Measurements from ENCODE around the gene NR1I3. TPM values are rescaled to one million over a fixed set of nuclear protein-coding genes. Genes with fewer than 3 reads are reported as not detected.
A peak's percentile ranks its signal among the peaks of the same experiment; 100 is the strongest.

Gene NR1I3
- total and polyA plus RNA-seq, 2 experiments from 2014 or later, result 0.50 TPM; not detected in 1

DNA sequence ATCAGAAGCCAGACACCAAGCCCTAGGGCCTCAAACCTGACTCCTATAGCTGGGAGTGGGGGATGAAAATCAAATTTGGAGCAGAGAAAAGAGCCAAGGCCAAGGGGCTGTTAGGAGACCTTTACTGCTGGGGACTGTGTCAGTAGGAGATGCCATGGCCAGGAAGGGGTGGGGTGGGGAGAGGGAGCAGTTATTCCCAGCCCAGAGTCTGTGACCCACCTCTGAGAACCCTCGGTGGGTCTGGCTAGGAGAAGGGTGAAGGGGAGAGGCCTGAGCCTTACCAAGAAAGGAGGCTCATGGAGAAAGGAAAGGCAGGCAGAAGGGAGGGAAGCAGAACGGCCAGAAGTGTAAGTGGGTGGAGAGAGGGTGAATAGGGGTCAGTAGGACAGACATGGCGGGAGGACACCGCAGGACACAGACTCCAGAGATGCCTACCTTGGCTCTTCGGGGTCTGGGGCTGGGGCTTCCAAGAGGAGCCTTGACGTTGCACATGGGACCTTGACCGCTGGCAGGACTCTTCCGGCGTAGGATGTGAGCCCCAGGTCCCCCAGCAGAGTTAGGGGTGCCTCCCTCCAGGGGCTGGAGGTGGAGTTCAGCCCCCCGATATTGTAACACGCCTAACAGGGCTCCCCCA is 40.3 kb downstream of the NR1I3 start:
- TF ChIP-seq, protein P1, sequence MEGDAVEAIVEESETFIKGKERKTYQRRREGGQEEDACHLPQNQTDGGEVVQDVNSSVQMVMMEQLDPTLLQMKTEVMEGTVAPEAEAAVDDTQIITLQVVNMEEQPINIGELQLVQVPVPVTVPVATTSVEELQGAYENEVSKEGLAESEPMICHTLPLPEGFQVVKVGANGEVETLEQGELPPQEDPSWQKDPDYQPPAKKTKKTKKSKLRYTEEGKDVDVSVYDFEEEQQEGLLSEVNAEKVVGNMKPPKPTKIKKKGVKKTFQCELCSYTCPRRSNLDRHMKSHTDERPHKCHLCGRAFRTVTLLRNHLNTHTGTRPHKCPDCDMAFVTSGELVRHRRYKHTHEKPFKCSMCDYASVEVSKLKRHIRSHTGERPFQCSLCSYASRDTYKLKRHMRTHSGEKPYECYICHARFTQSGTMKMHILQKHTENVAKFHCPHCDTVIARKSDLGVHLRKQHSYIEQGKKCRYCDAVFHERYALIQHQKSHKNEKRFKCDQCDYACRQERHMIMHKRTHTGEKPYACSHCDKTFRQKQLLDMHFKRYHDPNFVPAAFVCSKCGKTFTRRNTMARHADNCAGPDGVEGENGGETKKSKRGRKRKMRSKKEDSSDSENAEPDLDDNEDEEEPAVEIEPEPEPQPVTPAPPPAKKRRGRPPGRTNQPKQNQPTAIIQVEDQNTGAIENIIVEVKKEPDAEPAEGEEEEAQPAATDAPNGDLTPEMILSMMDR (conservative IDR thresholded peaks at IDR 0.05; ENCODE audit: low read depth in 2 of 2), result no peak
- TF ChIP-seq ZNF331 (CRISPR knock-in tag; IDR thresholded peaks at IDR 0.05; ENCODE audit: low read depth) (no peak), EZH2 (IDR thresholded peaks at IDR 0.05; ENCODE audit: low read depth, unreplicated experiment) (no peak), STAT1 (IDR thresholded peaks at IDR 0.05; ENCODE audit: unreplicated experiment) (no peak), JUNB (IDR thresholded peaks at IDR 0.05; ENCODE audit: unreplicated experiment) (no peak), POLR2AphosphoS5 (IDR thresholded peaks at IDR 0.05; ENCODE audit: low read depth) (no peak), CREB1 (CRISPR knock-in tag; IDR thresholded peaks at IDR 0.05; ENCODE audit: low read depth) (no peak), ZNF114 (CRISPR knock-in tag; IDR thresholded peaks at IDR 0.05) (no peak), EZH2phosphoT487 (IDR thresholded peaks at IDR 0.05; ENCODE audit: unreplicated experiment) (no peak)
- TF ChIP-seq, protein P2, sequence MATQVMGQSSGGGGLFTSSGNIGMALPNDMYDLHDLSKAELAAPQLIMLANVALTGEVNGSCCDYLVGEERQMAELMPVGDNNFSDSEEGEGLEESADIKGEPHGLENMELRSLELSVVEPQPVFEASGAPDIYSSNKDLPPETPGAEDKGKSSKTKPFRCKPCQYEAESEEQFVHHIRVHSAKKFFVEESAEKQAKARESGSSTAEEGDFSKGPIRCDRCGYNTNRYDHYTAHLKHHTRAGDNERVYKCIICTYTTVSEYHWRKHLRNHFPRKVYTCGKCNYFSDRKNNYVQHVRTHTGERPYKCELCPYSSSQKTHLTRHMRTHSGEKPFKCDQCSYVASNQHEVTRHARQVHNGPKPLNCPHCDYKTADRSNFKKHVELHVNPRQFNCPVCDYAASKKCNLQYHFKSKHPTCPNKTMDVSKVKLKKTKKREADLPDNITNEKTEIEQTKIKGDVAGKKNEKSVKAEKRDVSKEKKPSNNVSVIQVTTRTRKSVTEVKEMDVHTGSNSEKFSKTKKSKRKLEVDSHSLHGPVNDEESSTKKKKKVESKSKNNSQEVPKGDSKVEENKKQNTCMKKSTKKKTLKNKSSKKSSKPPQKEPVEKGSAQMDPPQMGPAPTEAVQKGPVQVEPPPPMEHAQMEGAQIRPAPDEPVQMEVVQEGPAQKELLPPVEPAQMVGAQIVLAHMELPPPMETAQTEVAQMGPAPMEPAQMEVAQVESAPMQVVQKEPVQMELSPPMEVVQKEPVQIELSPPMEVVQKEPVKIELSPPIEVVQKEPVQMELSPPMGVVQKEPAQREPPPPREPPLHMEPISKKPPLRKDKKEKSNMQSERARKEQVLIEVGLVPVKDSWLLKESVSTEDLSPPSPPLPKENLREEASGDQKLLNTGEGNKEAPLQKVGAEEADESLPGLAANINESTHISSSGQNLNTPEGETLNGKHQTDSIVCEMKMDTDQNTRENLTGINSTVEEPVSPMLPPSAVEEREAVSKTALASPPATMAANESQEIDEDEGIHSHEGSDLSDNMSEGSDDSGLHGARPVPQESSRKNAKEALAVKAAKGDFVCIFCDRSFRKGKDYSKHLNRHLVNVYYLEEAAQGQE (IDR thresholded peaks at IDR 0.05; ENCODE audit: unreplicated experiment), result no peak
- TF ChIP-seq, protein P3, sequence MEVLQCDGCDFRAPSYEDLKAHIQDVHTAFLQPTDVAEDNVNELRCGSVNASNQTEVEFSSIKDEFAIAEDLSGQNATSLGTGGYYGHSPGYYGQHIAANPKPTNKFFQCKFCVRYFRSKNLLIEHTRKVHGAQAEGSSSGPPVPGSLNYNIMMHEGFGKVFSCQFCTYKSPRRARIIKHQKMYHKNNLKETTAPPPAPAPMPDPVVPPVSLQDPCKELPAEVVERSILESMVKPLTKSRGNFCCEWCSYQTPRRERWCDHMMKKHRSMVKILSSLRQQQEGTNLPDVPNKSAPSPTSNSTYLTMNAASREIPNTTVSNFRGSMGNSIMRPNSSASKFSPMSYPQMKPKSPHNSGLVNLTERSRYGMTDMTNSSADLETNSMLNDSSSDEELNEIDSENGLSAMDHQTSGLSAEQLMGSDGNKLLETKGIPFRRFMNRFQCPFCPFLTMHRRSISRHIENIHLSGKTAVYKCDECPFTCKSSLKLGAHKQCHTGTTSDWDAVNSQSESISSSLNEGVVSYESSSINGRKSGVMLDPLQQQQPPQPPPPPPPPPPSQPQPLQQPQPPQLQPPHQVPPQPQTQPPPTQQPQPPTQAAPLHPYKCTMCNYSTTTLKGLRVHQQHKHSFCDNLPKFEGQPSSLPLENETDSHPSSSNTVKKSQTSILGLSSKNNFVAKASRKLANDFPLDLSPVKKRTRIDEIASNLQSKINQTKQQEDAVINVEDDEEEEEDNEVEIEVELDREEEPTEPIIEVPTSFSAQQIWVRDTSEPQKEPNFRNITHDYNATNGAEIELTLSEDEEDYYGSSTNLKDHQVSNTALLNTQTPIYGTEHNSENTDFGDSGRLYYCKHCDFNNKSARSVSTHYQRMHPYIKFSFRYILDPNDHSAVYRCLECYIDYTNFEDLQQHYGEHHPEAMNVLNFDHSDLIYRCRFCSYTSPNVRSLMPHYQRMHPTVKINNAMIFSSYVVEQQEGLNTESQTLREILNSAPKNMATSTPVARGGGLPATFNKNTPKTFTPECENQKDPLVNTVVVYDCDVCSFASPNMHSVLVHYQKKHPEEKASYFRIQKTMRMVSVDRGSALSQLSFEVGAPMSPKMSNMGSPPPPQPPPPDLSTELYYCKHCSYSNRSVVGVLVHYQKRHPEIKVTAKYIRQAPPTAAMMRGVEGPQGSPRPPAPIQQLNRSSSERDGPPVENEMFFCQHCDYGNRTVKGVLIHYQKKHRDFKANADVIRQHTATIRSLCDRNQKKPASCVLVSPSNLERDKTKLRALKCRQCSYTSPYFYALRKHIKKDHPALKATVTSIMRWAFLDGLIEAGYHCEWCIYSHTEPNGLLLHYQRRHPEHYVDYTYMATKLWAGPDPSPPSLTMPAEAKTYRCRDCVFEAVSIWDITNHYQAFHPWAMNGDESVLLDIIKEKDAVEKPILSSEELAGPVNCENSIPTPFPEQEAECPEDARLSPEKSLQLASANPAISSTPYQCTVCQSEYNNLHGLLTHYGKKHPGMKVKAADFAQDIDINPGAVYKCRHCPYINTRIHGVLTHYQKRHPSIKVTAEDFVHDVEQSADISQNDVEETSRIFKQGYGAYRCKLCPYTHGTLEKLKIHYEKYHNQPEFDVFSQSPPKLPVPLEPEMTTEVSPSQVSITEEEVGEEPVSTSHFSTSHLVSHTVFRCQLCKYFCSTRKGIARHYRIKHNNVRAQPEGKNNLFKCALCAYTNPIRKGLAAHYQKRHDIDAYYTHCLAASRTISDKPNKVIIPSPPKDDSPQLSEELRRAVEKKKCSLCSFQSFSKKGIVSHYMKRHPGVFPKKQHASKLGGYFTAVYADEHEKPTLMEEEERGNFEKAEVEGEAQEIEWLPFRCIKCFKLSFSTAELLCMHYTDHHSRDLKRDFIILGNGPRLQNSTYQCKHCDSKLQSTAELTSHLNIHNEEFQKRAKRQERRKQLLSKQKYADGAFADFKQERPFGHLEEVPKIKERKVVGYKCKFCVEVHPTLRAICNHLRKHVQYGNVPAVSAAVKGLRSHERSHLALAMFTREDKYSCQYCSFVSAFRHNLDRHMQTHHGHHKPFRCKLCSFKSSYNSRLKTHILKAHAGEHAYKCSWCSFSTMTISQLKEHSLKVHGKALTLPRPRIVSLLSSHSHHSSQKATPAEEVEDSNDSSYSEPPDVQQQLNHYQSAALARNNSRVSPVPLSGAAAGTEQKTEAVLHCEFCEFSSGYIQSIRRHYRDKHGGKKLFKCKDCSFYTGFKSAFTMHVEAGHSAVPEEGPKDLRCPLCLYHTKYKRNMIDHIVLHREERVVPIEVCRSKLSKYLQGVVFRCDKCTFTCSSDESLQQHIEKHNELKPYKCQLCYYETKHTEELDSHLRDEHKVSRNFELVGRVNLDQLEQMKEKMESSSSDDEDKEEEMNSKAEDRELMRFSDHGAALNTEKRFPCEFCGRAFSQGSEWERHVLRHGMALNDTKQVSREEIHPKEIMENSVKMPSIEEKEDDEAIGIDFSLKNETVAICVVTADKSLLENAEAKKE (CRISPR knock-in tag; IDR thresholded peaks at IDR 0.05), result no peak
- TF ChIP-seq, protein P4, sequence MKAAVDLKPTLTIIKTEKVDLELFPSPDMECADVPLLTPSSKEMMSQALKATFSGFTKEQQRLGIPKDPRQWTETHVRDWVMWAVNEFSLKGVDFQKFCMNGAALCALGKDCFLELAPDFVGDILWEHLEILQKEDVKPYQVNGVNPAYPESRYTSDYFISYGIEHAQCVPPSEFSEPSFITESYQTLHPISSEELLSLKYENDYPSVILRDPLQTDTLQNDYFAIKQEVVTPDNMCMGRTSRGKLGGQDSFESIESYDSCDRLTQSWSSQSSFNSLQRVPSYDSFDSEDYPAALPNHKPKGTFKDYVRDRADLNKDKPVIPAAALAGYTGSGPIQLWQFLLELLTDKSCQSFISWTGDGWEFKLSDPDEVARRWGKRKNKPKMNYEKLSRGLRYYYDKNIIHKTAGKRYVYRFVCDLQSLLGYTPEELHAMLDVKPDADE (IDR thresholded peaks at IDR 0.05), result no peak
- Histone ChIP-seq H4K20me1 (replicated peaks; ENCODE audit: insufficient read depth) (no peaks in the 10 kb centered on the region), H3K27me3 (ENCODE audit: insufficient read depth) (no peaks in the 10 kb centered on the region), H3F3A (replicated peaks; ENCODE audit: low read depth) (peaks cover 14% of the 10 kb centered on the region; the same call in 1 of the 2 replicates), H3K27ac (ENCODE audit: low read depth) (no peak overlapping the region), H3K4me3 (peak overlapping the region; percentile 52), H3K9me2 (ENCODE audit: insufficient read depth) (no peaks in the 10 kb centered on the region), H3K4me1 (ENCODE audit: insufficient read depth) (peaks cover 56% of the 10 kb centered on the region), H2AFZ (peak overlapping the region; percentile 69; the same call in 1 of the 2 replicates), H3K79me2 (replicated peaks; ENCODE audit: insufficient read depth) (peaks cover 3% of the 10 kb centered on the region), H3K36me3 (ENCODE audit: insufficient read depth) (no peaks in the 10 kb centered on the region), H3K4me2 (peak overlapping the region; percentile 75)
- Mint-ChIP-seq H3K27me3 (ENCODE audit: insufficient read depth, low read depth, poor library complexity) (peaks cover 17% of the 10 kb centered on the region), H3K9me3 (no peaks in the 10 kb centered on the region; the same call in 2 of the 3 replicates), H3K4me3 (peak overlapping the region; percentile 59), H3K36me3 (ENCODE audit: low read depth) (peaks cover 5% of the 10 kb centered on the region), H3K4me1 (peaks cover 61% of the 10 kb centered on the region), H3K27ac (peak overlapping the region; percentile 80)
- ATAC-seq, result no peak
- DNase-seq (ENCODE audit: low spot score), result no peak

All from GM23338 (cell line).